H9 (cell line): ENCODE measurements around the gene DLEC1. TPM values are rescaled to one million over a fixed set of nuclear protein-coding genes. Genes with fewer than 3 reads are reported as not detected.
A peak's percentile ranks its signal among the peaks of the same experiment; 100 is the strongest.

Experiments used
- DNase-seq: peaks from one replicate; pipeline ENCODE4 v3.0.0-alpha.2; 2017
- H2AFZ ChIP-seq: one replicate; pipeline ENCODE4 v1.6.1; 2013; ENCODE audit warnings: mild to moderate bottlenecking, low read length, control low read depth, moderate library complexity
- H2AK5ac ChIP-seq: 2 replicates; pipeline ENCODE4 v1.6.1; 2013; ENCODE audit warnings: low read length, control low read depth, mixed read lengths; ENCODE audit not compliant: insufficient read length
- H2BK120ac ChIP-seq: one replicate; pipeline ENCODE4 v1.6.1; 2013; ENCODE audit warnings: low read depth, mild to moderate bottlenecking, low read length, control low read depth, inconsistent platforms; ENCODE audit not compliant: poor library complexity, severe bottlenecking
- H2BK12ac ChIP-seq: 2 replicates; pipeline ENCODE4 v1.6.1; 2013; ENCODE audit warnings: low read length, control low read depth, mixed read lengths, low read depth; ENCODE audit not compliant: insufficient read length
- H2BK15ac ChIP-seq: 2 replicates; pipeline ENCODE4 v1.6.1; 2013; ENCODE audit warnings: low read depth, low read length, control low read depth
- H2BK20ac ChIP-seq: one replicate; pipeline ENCODE4 v1.6.1; 2013; ENCODE audit warnings: low read depth, mild to moderate bottlenecking, low read length, control low read depth, inconsistent platforms; ENCODE audit not compliant: poor library complexity, severe bottlenecking
- H2BK5ac ChIP-seq: 2 replicates; pipeline ENCODE4 v1.6.1; 2013; ENCODE audit warnings: low read length, control low read depth, mixed read lengths; ENCODE audit not compliant: insufficient read length
- H3K14ac ChIP-seq: 2 replicates; pipeline ENCODE4 v1.6.1; 2013; ENCODE audit warnings: low read length, control low read depth; ENCODE audit not compliant: insufficient read depth
- H3K18ac ChIP-seq: 2 replicates; pipeline ENCODE4 v1.6.1; 2013; ENCODE audit warnings: low read depth, mild to moderate bottlenecking, mixed read lengths, low read length, control low read depth; ENCODE audit not compliant: insufficient read length
- H3K23ac ChIP-seq: 2 replicates; pipeline ENCODE4 v1.6.1; 2013; ENCODE audit warnings: low read length, control low read depth, mixed read lengths, low read depth; ENCODE audit not compliant: insufficient read length
- H3K23me2 ChIP-seq: 2 replicates; pipeline ENCODE4 v1.6.1; 2013; ENCODE audit warnings: low read depth, mild to moderate bottlenecking, mixed read lengths, low read length, control low read depth; ENCODE audit not compliant: insufficient read length, poor library complexity, severe bottlenecking
- H3K27ac ChIP-seq: 2 replicates; pipeline ENCODE4 v1.5.1; 2013; ENCODE audit warnings: low read length, control low read depth, mixed read lengths, low read depth; ENCODE audit not compliant: insufficient read length
- H3K27me3 ChIP-seq: 2 replicates; pipeline ENCODE4 v1.6.1; 2013; ENCODE audit warnings: low read length, control low read depth, inconsistent platforms; ENCODE audit not compliant: insufficient read depth
- H3K4ac ChIP-seq: 2 replicates; pipeline ENCODE4 v1.6.1; 2013; ENCODE audit warnings: low read depth, mild to moderate bottlenecking, control low read depth, inconsistent platforms, low read length, moderate library complexity
- H3K4me1 ChIP-seq: 2 replicates; pipeline ENCODE4 v1.6.1; 2013; ENCODE audit warnings: low read length, control low read depth, inconsistent platforms; ENCODE audit not compliant: insufficient read depth
- H3K4me2 ChIP-seq: 2 replicates; pipeline ENCODE4 v1.6.1; 2013; ENCODE audit warnings: low read length, control low read depth, mixed read lengths; ENCODE audit not compliant: insufficient read length, insufficient read depth
- H3K56ac ChIP-seq: 2 replicates; pipeline ENCODE4 v1.6.1; 2013; ENCODE audit warnings: low read depth, mild to moderate bottlenecking, mixed read lengths, low read length, control low read depth; ENCODE audit not compliant: insufficient read length
- H3K79me1 ChIP-seq: 2 replicates; pipeline ENCODE4 v1.6.1; 2013; ENCODE audit warnings: low read depth, mild to moderate bottlenecking, moderate library complexity, low read length, control low read depth, inconsistent platforms; ENCODE audit not compliant: insufficient read depth, poor library complexity, severe bottlenecking
- H3K79me2 ChIP-seq: 2 replicates; pipeline ENCODE4 v1.6.1; 2013; ENCODE audit warnings: low read length, control low read depth, inconsistent platforms; ENCODE audit not compliant: insufficient read depth
- H3K9ac ChIP-seq: 2 replicates; pipeline ENCODE4 v1.6.1; 2013; ENCODE audit warnings: low read length, control low read depth, mixed read lengths; ENCODE audit not compliant: insufficient read length; ENCODE audit errors: extremely low read depth
- H3K9me3 ChIP-seq: one replicate; pipeline ENCODE4 v1.6.1; 2013; ENCODE audit warnings: low read depth, low read length, inconsistent platforms; ENCODE audit not compliant: control insufficient read depth
- H3T11ph ChIP-seq: one replicate; pipeline ENCODE4 v1.6.1; 2013; ENCODE audit warnings: mild to moderate bottlenecking, low read length, control low read depth, inconsistent platforms
- H4K20me1 ChIP-seq: one replicate; pipeline ENCODE4 v1.6.1; 2013; ENCODE audit not compliant: control insufficient read depth, insufficient read length, insufficient read depth
- H4K5ac ChIP-seq: 2 replicates; pipeline ENCODE4 v1.6.1; 2013; ENCODE audit warnings: low read depth, mild to moderate bottlenecking, mixed read lengths, low read length, control low read depth; ENCODE audit not compliant: insufficient read length
- H4K8ac ChIP-seq: replicated peaks from 2 replicates; pipeline ENCODE4 v1.6.1; 2013; ENCODE audit warnings: low read length, control low read depth, mixed read lengths, low read depth; ENCODE audit not compliant: insufficient read length
- H4K91ac ChIP-seq: 2 replicates; pipeline ENCODE4 v1.6.1; 2013; ENCODE audit warnings: low read depth, mild to moderate bottlenecking, moderate library complexity, mixed read lengths, low read length, control low read depth; ENCODE audit not compliant: insufficient read length
- H3K27ac Mint-ChIP-seq, 3 experiments: 2 replicates in 2 of 3; 3 replicates in 1 of 3; pipeline ENCODE4 v1.8.0; 2020 to 2021; ENCODE audit warnings: mixed read lengths in 3 of 3, mild to moderate bottlenecking in 1 of 3, moderate library complexity in 1 of 3
- H3K27me3 Mint-ChIP-seq: 2 replicates; pipeline ENCODE4 v1.8.0; 2021; ENCODE audit warnings: low read depth, mild to moderate bottlenecking, moderate library complexity, mixed read lengths
- H3K36me3 Mint-ChIP-seq, 3 experiments: 2 replicates in 2 of 3; 3 replicates in 1 of 3; pipeline ENCODE4 v1.8.0; 2020 to 2021; ENCODE audit warnings: low read depth in 3 of 3, mixed read lengths in 3 of 3; ENCODE audit not compliant: insufficient read depth in 1 of 3
- H3K4me1 Mint-ChIP-seq, 2 experiments: 2 replicates each; pipeline ENCODE4 v1.8.0; 2020; ENCODE audit warnings: mixed read lengths in 2 of 2
- H3K4me3 Mint-ChIP-seq, 2 experiments: 2 replicates in 1 of 2; 3 replicates in 1 of 2; pipeline ENCODE4 v1.8.0; 2020 to 2021; ENCODE audit warnings: mild to moderate bottlenecking in 2 of 2, mixed read lengths in 2 of 2, moderate library complexity in 1 of 2
- H3K9me3 Mint-ChIP-seq, 2 experiments: 2 replicates in 1 of 2; 3 replicates in 1 of 2; pipeline ENCODE4 v1.8.0; 2020; ENCODE audit warnings: mild to moderate bottlenecking in 2 of 2, mixed read lengths in 2 of 2, moderate library complexity in 1 of 2
- CTCF ChIP-seq: fragments of 200-600 bp; sonication (generic); conservative IDR thresholded peaks from 3 replicates; pipeline ENCODE4 v1.8.0; 2021; ENCODE audit warnings: antibody characterized with exemption, mild to moderate bottlenecking
- WGBS: extraction: QIAGEN DNeasy Blood & Tissue Kit; methylation state at CpG from one replicate; pipeline ENCODE4 v1.1.7; 2013; ENCODE audit warnings: missing lambda C conversion rate, low lambda C conversion rate, mixed read lengths; ENCODE audit not compliant: insufficient read length; ENCODE audit errors: extremely low coverage; 5-methylcytosine and 5-hydroxymethylcytosine counted together
- total RNA-seq: library from RNA; stranded (reverse); gene quantifications from 2 replicates; pipeline ENCODE4 v1.2.1, GENCODE V29; 2021

DLEC1 gene
- total RNA-seq, 1 experiment from 2014 or later: 2.1 TPM

GRCh38 chr3:38039899-38040261, 872 bp downstream of the DLEC1 start:
- H3K18ac ChIP-seq: no peak overlapping the region
- Mint-ChIP-seq H3K36me3 (no peaks in the 10 kb centered on the region), H3K27me3 (peaks cover 38% of the 10 kb centered on the region), H3K9me3 (no peaks in the 10 kb centered on the region), H3K4me1 (peaks cover 10 to 15% of the 10 kb centered on the region in 2 experiments), H3K4me3 (peak overlapping the region; percentile 70 to 78), H3K27ac (no peak overlapping the region)
- no peak overlapping the region for H2BK5ac ChIP-seq
- no peak overlapping the region for H4K5ac ChIP-seq
- H3K9ac ChIP-seq: no peak overlapping the region
- no peak overlapping the region for H4K8ac ChIP-seq
- no CpG with 5 or more reads among the region's 11 CpGs for WGBS
- TF ChIP-seq CTCF: no peak; the same call in 2 of the 3 replicates
- no peak overlapping the region for H3K23ac ChIP-seq
- H4K91ac ChIP-seq: no peak overlapping the region
- H3K27me3 ChIP-seq: peaks cover 6% of the 10 kb centered on the region; the same call in 1 of the 2 replicates
- no peak overlapping the region for H2BK12ac ChIP-seq
- H2BK20ac ChIP-seq: no peak overlapping the region
- H3K14ac ChIP-seq: no peak overlapping the region
- peak overlapping the region; percentile 71 for H3K4me2 ChIP-seq
- no peak overlapping the region for H3K4ac ChIP-seq
- H2BK120ac ChIP-seq: no peak overlapping the region
- no peak overlapping the region for H3T11ph ChIP-seq
- no peaks in the 10 kb centered on the region; the same call in 1 of the 2 replicates for H3K4me1 ChIP-seq
- peak; percentile 66 for DNase-seq
- no peak overlapping the region for H3K27ac ChIP-seq
- H4K20me1 ChIP-seq: no peaks in the 10 kb centered on the region
- H3K56ac ChIP-seq: no peak overlapping the region
- H3K79me1 ChIP-seq: no peaks in the 10 kb centered on the region
- H2AFZ ChIP-seq: no peak overlapping the region
- H2BK15ac ChIP-seq: no peak overlapping the region
- no peak overlapping the region for H2AK5ac ChIP-seq
- H3K9me3 ChIP-seq: no peaks in the 10 kb centered on the region
- no peaks in the 10 kb centered on the region for H3K79me2 ChIP-seq
- H3K23me2 ChIP-seq: peaks cover 10% of the 10 kb centered on the region
